Inferior parietal cortex (tissue), 1 donor: ENCODE measurements around the gene KCNH1.

Experiments
- DNase-seq: peaks from one replicate; pipeline ENCODE4 v3.0.0-alpha.2; 2016; ENCODE audit errors: extremely low spot score

KCNH1 gene

DNA sequence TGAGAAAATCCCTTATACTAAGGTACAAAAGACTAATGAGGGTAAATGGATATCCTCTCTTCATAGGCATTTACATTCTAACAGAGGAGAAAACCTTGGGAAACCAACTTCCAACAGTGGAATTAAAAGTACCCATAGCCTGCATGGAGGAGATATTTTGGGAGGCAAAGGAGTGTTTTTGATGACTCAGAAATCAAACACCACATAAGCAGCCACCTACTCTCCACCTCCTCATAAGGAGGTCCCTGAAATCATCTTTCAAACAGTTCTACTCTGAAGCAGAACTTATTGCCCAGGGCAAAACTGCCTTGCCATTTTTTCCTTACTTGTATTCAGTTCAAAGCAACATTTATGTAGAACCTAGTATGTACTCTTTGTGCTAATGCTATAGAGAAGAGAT, 211.3 kb downstream of the KCNH1 start:
- no peak for DNase-seq

DNA sequence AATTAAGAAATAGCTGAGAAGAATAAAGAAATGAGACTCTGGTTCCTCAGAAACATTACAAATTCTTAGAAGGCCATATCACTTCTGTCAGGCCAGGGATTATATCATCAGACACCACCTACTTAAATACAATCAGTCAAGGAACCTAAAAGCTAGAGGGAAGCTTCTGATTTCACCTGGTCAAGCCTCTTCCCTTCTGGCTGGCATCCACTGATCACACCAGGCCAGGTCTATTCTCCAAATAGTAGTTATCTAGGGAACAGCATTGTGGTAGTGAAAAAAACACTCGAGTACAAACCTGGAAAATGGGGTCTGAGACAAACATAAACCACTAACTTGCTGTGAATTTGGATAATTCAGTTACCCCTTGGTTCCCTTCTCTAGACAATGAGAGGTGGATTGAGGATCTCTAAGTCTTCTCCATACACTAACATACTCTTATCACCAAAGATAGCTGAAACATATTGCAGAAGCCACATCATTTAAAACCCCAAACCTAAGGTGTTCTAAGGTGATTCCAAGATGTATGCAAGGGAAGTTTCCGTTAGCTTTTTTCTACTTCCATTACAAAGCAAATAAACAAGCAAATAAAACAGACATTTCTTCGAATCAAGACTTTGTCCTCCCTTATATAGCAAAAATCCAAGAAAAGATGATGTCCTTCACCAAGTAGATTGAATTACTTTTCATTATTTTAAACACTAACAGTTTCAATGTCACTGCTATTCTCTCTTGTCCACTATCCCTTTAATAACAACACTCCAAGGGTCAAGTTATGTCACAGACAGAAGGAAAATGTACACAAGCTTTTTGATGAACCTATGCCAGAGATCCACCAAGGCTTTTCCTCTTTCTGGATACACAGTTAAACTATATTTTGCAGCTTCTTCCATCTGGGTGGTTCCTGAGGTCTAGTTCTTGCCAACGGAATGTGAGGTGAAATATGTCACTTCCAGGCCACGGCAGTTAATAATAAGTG, 212.9 kb downstream of the KCNH1 start:
- no peak for DNase-seq

DNA sequence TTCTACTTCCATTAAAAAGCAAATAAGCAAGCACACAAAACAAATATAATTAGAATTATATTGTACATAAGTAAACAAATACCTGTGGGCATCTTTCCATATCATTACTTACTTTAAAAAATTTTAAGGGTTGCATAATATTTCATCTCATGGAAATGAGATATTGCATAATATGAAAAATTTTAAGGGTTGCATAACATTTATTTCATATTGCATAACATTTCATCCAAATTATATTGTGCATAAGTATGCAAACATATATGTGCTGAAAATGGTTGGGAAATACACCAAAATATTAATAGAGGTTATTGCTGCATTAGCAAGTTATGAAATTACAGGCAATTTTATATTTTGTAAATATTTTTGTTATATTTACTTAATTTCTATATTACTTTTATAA, 213.7 kb downstream of the KCNH1 start:
- no peak for DNase-seq

DNA sequence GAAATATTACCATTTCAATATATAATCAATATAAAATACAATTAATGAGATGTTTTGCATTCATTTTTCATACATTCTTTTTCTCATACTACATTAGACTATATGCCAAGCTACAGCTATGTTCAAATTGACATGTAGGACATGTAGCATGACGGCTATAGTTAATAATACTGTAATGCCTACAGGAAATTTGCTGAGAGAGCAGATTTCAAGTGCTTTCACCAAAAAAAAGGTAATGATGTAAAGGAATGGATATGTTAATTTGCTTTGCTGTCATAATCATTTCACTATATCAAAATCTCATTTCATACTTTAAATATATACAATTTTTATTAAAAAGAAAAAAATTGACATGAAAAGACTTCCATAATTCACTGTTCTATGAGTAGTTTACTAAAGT, 215.1 kb downstream of the KCNH1 start:
- DNase-seq: no peak

DNA sequence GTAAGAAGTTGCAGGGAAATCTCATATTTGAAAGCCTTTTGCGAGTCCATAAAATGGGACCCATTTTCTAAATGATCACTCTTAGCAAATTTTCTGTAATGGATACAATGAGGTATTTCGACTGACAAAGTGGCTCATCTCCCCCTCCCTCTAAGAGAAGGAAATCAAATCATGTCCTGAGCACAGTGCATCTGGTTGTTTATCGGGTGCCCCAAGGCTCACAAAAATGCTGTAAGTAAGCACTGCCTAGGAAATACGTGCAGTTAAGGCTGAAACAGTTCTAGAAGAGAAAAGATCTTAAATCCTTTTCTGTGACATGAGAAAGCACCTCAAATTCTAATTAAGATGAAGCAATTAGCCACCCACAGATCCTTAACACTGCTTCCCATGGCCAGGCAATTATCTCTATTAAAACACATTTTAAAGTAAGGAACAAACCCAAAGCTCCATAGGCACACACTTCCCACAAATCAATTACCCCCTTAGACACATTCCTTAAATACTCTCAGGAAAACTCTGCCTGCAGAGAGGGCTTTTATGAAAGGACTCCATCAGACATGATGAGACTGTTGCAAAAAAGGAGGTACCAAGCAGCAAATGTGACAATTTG, 216.3 kb downstream of the KCNH1 start:
- no peak for DNase-seq

DNA sequence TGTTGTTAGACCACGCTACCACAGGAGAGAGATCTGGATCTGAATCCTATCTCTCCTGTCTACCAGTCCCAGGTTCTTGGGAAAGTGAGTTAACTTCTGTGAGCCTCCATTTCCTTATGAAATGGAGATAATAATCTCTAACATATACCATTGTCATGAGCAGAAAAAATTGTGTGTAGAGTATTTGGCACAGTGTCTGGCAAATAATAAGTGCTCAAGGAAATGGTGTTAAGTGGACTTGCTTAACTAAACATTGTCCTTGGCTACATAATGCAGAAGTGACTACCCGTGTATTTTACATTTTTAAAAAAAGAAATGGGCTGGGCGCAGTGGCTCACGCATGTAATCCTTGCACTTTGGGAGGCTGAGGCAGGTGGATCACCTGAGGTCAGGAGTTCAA, 217.4 kb downstream of the KCNH1 start:
- no peak for DNase-seq

DNA sequence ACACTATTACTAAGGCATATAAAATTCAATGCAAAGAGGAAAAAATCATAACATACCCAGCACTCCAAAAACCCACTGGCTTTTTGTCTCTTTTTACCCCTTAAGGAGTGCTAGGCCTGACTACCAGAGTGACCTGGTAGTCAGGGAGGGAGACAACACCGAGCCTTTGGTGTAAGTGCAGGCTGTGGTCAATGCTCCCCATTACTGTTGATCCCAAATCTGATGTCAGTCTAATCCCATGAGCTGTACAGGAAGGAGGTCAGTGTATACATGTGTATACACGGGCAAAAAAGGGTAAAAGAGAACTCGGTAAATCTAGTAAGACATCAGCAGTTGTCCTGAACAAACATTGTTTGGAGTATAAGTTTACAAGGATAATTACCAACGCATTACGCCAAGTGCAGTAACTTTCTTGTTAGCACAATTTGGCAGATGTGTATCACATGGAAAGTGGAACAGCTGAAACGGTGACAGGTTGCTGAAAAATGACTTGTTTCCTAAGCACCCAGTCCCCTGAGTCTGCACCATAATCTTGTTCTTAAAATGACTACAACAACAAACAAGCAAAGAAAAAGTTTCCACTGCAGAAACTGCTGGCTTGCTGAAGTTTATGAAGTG, 217.9 kb downstream of the KCNH1 start:
- no peak for DNase-seq

DNA sequence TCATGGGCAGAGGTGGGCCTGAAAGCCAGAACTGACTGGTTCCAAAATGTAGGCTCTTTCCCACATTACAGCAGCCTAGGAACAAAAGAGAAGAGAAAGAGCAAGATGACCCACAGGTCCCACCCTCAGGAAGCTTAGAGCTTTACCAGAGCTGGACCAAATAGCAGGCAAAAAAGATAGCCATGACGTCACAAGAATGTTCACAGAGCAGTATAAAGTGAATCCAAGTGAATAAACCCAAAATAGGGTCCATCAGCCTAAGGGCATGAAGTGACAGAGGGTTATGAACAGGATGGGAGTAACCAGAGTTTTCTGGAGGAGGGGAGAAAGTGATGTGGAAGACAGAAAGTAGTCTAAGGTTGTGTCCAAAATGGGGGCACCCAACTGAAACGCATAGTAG, 221.2 kb downstream of the KCNH1 start:
- no peak for DNase-seq

DNA sequence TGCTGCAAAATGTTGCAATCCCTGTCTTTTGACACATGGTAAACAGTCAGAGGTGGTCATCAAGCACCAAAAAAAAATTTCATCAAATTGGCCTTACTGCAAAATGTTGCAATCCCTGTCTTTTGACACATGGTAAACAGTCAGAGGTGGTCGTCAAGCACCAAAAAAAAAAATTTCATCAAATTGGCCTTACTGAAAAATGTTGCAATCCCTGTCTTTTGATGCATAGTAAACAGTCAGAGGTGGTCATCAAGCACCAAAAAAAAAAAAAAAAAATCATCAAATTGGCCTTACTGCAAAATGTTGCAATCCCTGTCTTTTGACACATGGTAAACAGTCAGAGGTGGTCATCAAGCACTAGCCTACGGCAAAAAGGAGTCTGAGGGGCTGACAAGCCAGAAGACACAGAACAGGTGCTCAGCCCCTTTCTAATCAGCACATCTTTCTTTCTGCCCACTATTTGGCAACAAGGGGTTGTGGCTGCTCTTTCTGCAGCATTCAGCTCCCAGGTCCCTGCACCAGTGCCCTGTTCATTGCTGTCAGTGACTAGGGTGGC, 223.8 kb downstream of the KCNH1 start:
- DNase-seq: no peak

DNA sequence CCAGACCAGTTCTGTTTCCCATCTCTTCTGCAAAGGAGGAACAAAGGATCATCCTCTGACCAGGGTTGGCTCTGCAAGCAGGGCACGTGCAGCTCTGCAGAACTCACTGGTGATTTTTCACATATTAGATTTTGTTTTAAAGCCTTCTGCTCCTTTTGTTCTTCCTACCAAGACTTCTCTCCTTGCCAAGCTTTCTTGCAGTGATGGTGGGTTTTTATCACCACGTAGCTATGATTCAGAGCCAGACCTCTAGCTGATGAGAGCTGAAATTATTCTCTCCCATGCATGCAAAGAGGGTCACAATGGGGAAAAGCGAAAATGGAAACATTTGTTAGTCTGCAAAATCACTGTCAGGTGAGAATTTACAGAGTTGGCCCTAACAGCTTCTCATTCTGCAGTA, 225.2 kb downstream of the KCNH1 start:
- DNase-seq: no peak

DNA sequence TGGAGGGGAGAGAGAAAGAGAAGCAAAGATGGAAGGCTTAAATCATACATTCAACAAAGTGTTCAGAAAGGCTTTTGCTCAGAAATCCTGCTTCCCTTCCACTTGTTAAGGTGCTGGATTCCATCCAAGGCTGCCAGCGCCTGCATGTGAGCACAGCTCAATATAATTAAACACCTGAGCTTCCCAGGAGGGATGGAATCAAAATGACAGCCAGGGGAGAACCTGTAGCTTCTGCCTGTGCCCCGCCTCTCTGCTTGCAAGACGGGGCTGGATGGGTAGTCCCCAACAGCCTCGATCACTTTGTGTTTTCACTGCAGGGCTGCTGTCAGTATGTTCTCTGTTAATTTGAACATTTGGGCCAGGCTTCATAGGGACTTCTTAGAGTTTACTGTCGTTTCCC, 225.7 kb downstream of the KCNH1 start:
- no peak for DNase-seq

DNA sequence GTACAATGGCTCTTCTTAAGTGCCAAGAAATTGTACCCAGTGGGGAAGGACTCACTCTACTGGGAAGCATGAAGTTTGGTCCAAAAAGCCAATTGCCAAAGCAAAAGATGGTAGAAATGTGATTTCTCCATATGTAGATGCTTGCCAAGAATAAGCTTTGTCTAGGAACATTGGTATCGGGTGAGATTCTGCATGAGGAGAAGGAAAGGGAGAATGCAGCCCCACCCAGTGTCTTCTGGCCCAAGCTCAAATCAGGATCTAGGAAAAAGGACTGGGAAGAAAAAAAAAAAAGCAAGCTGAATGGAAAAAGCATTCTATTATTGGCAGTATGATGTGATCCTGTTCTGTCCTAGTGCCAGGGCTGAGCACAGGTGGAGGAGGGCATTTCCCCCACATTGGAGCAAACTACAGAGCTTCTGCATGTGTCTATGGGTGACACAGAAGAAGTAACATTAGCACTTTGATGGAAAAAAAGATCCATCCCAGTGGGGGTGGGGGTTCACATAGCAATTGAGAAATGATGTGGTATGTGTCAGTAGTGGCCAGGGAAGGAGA, 226.6 kb downstream of the KCNH1 start:
- no peak for DNase-seq

DNA sequence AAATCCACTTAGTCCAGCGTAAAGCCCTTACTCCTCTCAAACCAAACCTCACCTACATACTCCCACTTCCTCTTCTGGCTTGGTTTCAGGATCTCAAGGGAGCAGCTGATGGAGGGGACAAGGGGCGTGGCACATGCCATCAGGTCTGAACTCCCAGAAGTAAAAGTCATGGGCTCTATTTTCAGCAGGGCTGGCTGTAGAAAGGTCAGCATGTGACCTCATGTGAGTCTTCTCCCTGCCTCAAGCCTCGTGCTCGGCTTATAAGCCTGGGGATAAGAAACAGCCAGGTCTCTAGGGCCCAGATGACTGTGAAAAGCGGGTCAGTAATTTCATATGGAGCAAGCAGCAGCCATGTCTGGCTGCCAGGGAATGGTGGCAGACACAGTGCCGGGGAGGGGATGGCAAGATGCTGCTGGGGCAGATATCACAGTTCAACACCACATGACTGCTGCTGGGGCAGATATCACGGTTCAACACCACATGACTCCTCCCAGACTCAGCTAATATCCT, 227.9 kb downstream of the KCNH1 start:
- no peak for DNase-seq

DNA sequence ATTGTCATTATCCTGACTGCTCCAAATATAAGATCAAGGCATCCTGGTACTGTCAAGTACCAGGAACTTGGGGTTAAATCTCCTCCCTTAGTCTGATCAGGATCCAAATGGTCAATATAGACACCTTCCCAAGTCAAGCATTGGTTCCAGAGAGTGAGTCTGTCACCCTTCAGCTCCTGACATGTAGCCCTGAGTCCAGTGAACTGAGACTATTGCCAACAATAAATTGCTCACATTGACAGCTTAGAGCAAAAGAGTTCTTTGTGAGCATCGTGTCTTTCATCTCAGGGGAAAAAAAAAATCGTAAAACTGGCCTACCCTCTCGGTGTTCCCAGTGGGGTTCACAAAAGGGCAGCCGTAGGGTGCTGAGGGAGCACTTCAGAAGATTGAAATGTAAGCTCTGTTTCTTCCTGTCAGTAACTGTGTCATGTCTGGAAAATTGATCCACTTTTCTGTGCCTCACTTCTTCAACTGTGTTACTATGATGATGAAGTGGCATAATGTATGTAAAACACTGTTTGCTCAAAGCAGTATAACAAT, 228.5 kb downstream of the KCNH1 start:
- no peak for DNase-seq

DNA sequence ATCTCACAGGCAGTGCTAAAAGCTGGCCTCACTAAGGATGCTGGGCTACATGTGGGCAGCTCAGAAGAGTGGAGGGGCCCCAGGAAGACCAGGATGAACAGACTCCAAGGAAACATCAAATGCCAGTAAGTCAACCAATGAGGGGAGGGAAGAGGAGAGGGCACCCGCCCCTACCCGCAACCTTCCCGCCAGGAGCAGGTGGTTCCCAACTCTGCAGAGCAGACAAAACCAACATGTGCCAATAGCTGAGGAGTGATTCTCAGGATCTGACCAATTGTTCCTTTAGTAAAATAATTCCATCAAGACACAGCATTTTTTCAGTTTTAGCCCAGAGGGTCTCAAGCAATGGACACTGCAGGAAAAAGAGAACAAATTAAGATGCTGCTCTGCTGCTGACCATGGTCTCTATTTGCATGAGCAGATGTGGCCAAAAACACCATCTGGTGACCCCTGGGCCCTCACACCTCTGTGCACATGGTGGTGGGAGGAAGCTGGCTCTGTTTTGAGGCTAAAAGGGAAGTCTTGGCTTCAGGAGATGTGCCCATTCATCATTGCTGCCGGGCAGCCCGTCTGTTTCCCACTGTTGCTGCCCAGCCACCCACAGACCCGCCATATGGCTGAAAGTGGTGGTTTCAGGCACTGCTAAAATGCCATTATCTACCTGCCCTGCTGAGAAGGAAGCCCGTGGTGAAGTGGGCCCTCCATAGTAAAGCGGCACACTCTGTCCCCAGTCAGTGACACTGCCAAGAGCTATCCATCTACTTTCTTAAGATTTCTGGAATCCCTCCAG, 231.8 kb downstream of the KCNH1 start:
- no peak for DNase-seq

DNA sequence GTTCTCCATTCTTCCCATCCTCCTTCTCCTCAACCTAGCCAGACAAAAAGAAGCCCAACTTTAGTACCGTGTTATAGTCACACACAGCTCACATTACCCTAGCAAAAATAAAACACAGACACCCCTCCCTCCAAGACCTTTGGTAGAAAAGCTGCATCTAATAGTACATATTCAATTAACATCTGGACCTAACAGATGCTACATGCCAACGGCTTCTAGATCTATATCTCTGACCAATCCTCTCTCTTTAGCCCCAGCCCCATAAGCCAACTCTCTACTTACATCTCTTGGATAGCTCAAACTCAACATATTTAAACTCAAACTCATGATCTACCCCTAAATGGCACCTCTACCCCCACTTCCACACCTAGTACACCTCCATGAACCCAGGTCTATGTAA, 233.1 kb downstream of the KCNH1 start:
- no peak for DNase-seq

DNA sequence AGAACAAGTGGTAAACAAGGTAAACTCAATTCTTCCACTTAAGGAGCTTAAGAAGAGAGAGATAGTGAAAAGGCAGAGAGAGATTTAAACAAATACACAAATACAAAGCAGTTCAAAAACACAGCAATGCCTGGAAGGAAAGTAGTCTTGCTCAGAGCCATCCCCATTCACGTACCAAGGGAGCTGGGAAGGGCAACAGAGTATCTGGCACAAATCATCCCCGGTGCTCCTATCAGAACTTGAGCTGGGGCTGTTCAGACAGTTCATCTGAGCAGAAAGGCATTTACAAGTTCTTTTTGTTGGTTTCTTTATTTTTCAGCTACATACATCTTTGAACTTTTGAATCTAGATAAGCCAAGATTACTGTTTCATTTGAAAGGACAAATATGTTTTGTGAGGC, 233.9 kb downstream of the KCNH1 start:
- DNase-seq: no peak

DNA sequence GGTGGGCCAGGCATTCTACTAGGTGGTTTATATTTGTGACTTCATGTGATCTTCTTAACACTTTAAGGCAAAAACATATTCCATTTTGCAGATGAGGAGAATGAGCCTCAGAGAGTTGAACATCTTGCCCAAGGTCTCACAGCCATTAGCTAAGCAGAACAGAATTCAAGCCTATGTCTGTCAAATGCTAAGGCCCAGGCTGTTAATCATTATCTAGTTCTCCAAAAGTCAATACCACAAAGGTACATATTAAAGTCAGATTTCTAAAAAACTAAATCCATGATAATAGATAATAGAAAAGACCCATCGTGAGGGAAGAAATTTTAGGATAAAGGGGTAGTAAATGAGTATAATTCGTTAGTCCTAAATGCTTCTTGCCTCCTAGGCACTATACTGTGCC, 234.3 kb downstream of the KCNH1 start:
- DNase-seq: no peak

DNA sequence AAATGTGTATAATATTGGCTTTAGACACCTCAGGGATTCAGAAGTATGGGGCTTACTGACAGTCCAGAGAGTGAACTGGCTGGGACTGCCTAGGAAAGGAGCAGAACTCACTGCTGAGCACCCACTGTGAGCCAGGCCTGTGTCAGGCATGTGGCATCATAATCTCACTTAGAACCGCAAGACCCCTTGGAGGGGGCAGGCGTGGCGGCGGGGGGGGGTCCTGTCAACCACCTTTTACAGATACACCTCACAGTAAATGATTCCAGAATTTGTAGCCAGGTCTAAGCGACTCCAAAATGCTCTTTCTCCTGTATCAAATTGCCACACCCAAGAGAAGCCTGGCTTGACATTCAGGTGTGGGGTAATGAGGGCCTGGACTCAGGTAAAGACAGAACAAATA, 235.5 kb downstream of the KCNH1 start:
- DNase-seq: no peak

DNA sequence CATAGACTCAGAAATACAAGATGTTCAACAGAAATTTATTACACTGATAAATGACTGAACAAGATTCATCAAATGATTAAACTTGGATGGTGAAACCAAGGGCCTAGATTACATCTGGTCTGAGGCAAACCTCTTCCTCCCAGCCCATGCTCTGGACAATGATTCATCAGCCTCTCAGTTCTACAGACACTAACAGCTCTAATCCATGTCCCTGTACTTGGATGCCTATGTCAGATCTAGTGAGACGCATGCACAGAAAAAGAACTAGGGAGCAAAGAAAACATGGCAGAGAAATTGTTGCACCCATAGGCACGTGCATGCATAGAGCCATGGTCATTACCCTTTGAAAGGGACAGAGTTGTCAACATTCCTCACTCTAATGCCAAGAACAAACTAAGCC, 250.1 kb downstream of the KCNH1 start:
- no peak for DNase-seq
